HL-60 (cell line): ENCODE measurements around the gene SAMD14.

Experiments used
- CTCF ChIP-seq: IDR thresholded peaks from one replicate; pipeline ENCODE4 v1.5.1; 2011; ENCODE audit warnings: low read length, control low read depth, inconsistent platforms; ENCODE audit not compliant: insufficient read depth
- GABPA ChIP-seq: IDR thresholded peaks from 2 replicates; pipeline ENCODE4 v1.6.1; 2012; ENCODE audit warnings: low read depth
- POLR2AphosphoS5 ChIP-seq: IDR thresholded peaks from 2 replicates; pipeline ENCODE4 v1.6.1; 2012; ENCODE audit warnings: low read depth
- SPI1 ChIP-seq: IDR thresholded peaks from 2 replicates; pipeline ENCODE4 v1.6.1; 2012; ENCODE audit warnings: low read depth, mild to moderate bottlenecking, borderline replicate concordance
- TF ChIP-seq, protein P1 (sequence below): IDR thresholded peaks from 2 replicates; pipeline ENCODE4 v1.6.1; 2012; ENCODE audit warnings: low read depth; ENCODE audit not compliant: insufficient replicate concordance

- TF ChIP-seq GABPA (no peak), CTCF (no peak), POLR2AphosphoS5 (no peak), SPI1 (no peak)
- TF ChIP-seq, protein P1, sequence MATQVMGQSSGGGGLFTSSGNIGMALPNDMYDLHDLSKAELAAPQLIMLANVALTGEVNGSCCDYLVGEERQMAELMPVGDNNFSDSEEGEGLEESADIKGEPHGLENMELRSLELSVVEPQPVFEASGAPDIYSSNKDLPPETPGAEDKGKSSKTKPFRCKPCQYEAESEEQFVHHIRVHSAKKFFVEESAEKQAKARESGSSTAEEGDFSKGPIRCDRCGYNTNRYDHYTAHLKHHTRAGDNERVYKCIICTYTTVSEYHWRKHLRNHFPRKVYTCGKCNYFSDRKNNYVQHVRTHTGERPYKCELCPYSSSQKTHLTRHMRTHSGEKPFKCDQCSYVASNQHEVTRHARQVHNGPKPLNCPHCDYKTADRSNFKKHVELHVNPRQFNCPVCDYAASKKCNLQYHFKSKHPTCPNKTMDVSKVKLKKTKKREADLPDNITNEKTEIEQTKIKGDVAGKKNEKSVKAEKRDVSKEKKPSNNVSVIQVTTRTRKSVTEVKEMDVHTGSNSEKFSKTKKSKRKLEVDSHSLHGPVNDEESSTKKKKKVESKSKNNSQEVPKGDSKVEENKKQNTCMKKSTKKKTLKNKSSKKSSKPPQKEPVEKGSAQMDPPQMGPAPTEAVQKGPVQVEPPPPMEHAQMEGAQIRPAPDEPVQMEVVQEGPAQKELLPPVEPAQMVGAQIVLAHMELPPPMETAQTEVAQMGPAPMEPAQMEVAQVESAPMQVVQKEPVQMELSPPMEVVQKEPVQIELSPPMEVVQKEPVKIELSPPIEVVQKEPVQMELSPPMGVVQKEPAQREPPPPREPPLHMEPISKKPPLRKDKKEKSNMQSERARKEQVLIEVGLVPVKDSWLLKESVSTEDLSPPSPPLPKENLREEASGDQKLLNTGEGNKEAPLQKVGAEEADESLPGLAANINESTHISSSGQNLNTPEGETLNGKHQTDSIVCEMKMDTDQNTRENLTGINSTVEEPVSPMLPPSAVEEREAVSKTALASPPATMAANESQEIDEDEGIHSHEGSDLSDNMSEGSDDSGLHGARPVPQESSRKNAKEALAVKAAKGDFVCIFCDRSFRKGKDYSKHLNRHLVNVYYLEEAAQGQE: no peak
These were observed 26.0 kb downstream of the SAMD14 start for GRCh38 chr17:50103941-50104340.
